Fibroblast of skin of left quadriceps (primary cell): ENCODE data around the gene ESF1.
"Not testable (repeated sequence)": the region's sequence is repeated elsewhere in the genome, so short reads cannot be mapped to it uniquely, and the experiment has no call there.

ENCODE experiments used
- DNase-seq, 2 experiments: peaks; one replicate each; pipeline ENCODE4 v3.0.0-alpha.2; 2013; ENCODE audit warnings: low read depth in 2 of 2

ESF1 gene

GRCh38 chr20:13790708-13791107, 6.0 kb upstream of the ESF1 start:
- DNase-seq: no peak

GRCh38 chr20:13788167-13788834, 3.6 kb upstream of the ESF1 start:
- peak in 1 of 2 experiments; percentile 27 for DNase-seq

GRCh38 chr20:13786143-13786828, 1.6 kb upstream of the ESF1 start:
- DNase-seq: no peak

- no peak for DNase-seq
Observed at GRCh38 chr20:13784271-13784892, 337 bp downstream of the ESF1 start.

- no peak for DNase-seq
Observed at GRCh38 chr20:13783528-13783927, 1.2 kb downstream of the ESF1 start.

GRCh38 chr20:13778827-13779226, 5.9 kb downstream of the ESF1 start:
- DNase-seq: no peak

- DNase-seq: no peak
Observed at GRCh38 chr20:13777171-13777601, 7.5 kb downstream of the ESF1 start.

- DNase-seq: no peak
Observed at GRCh38 chr20:13775867-13776266, 8.9 kb downstream of the ESF1 start.

- no peak for DNase-seq
Observed at GRCh38 chr20:13772529-13772928, 12.2 kb downstream of the ESF1 start.

- no peak for DNase-seq
Observed at GRCh38 chr20:13771853-13772453, 12.8 kb downstream of the ESF1 start.

- no peak for DNase-seq
Observed at GRCh38 chr20:13770141-13770540, 14.6 kb downstream of the ESF1 start.

- no peak for DNase-seq
Observed at GRCh38 chr20:13765868-13766416, 18.8 kb downstream of the ESF1 start.

GRCh38 chr20:13765299-13765698, 19.4 kb downstream of the ESF1 start:
- DNase-seq: no peak

- not testable (repeated sequence) for DNase-seq
Observed at GRCh38 chr20:13760451-13760946, 24.2 kb downstream of the ESF1 start.

- DNase-seq: no peak
Observed at GRCh38 chr20:13758884-13759283, 25.8 kb downstream of the ESF1 start.

GRCh38 chr20:13756551-13756950, 28.2 kb downstream of the ESF1 start:
- no peak for DNase-seq

GRCh38 chr20:13755809-13756208, 28.9 kb downstream of the ESF1 start:
- DNase-seq: no peak

- no peak for DNase-seq
Observed at GRCh38 chr20:13753436-13754036, 31.2 kb downstream of the ESF1 start.

GRCh38 chr20:13749811-13750210, 34.9 kb downstream of the ESF1 start:
- no peak for DNase-seq

- DNase-seq: no peak
Observed at GRCh38 chr20:13745784-13746183, 38.9 kb downstream of the ESF1 start.

GRCh38 chr20:13744352-13744751, 40.4 kb downstream of the ESF1 start:
- no peak for DNase-seq

- no peak for DNase-seq
Observed at GRCh38 chr20:13741879-13742278, 42.8 kb downstream of the ESF1 start.
